ENCODE measurements around the gene GPR158. TPM values are rescaled to one million over a fixed set of nuclear protein-coding genes. Genes with fewer than 3 reads are reported as not detected.

Gene GPR158
- total and polyA plus RNA-seq, 9 of the 15 experiments (the other 6 are each of a cell fraction or from before 2014, with no cell fraction given): 4.0 to 7.6 (median 5.0) TPM

GRCh38 chr10:25388188-25388861 lies 213.5 kb downstream of the GPR158 start (continued):
- TF ChIP-seq TAF7 (tag; IDR thresholded peaks at IDR 0.05) (no peak), PHF8 (IDR thresholded peaks at IDR 0.05; ENCODE audit: borderline replicate concordance, low read length) (no peak), ZNF830 (CRISPR knock-in tag; IDR thresholded peaks at IDR 0.05) (no peak), LEF1 (IDR thresholded peaks at IDR 0.05) (no peak), ZNF184 (CRISPR knock-in tag; IDR thresholded peaks at IDR 0.05) (no peak)

- no peak overlapping the region for H3K4me3 ChIP-seq
- no peak overlapping the region for H3K27ac ChIP-seq (ENCODE audit: extremely low read depth, low read depth, low read length)
- POLR2A ChIA-PET: no interaction called here
- FAIRE-seq (no peak), ATAC-seq (no peak), DNase-seq (ENCODE audit: extremely low read depth in 1 of 4, low spot score in 3 of 4) (no peak)
- TF ChIP-seq FOXJ2 (tag; IDR thresholded peaks at IDR 0.05): no peak
- TF ChIP-seq, protein P1, sequence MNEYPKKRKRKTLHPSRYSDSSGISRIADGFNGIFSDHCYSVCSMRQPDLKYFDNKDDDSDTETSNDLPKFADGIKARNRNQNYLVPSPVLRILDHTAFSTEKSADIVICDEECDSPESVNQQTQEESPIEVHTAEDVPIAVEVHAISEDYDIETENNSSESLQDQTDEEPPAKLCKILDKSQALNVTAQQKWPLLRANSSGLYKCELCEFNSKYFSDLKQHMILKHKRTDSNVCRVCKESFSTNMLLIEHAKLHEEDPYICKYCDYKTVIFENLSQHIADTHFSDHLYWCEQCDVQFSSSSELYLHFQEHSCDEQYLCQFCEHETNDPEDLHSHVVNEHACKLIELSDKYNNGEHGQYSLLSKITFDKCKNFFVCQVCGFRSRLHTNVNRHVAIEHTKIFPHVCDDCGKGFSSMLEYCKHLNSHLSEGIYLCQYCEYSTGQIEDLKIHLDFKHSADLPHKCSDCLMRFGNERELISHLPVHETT (CRISPR knock-in tag; conservative IDR thresholded peaks at IDR 0.05 in 1 of 2, IDR thresholded peaks at IDR 0.05 in 1 of 2): no peak
- H2AFZ ChIP-seq (ENCODE audit: low read depth, low read length): no peak overlapping the region
- in situ Hi-C loops (cut with MboI): no loop called here
- H3K9me1 ChIP-seq (ENCODE audit: control insufficient read depth, insufficient read depth, low read length): no peaks in the 10 kb centered on the region
- no peaks in the 10 kb centered on the region for H3K4me1 ChIP-seq (replicated peaks in 1 of 2; ENCODE audit: control insufficient read depth in 2 of 2, insufficient read depth in 2 of 2, low read length in 2 of 2)
- no peaks in the 10 kb centered on the region for H4K20me1 ChIP-seq (replicated peaks; ENCODE audit: control insufficient read depth, insufficient read depth, low read length)
- no peak overlapping the region for H3K4me2 ChIP-seq (ENCODE audit: insufficient read depth, low read length)
- BruUV-seq (replicated peaks): no TSS peak
- CTCF ChIA-PET (ENCODE audit: low intra/inter-chr PET ratio): no interaction called here
- intact Hi-C loops (cut with micrococcal nuclease): no loop called here
- no peaks in the 10 kb centered on the region for H3K9me3 ChIP-seq (replicated peaks; ENCODE audit: control insufficient read depth, insufficient read depth, low read depth, low read length)
- H3K79me2 ChIP-seq (ENCODE audit: control insufficient read depth, insufficient read depth, low read length): no peaks in the 10 kb centered on the region
- H3K9ac ChIP-seq (ENCODE audit: insufficient read depth in 1 of 2, low read depth in 2 of 2, low read length in 2 of 2): no peak overlapping the region
- no peaks in the 10 kb centered on the region for H3K27me3 ChIP-seq (ENCODE audit: control insufficient read depth in 2 of 2, insufficient read depth in 2 of 2, low read length in 2 of 2)
- H3K36me3 ChIP-seq (ENCODE audit: control insufficient read depth, insufficient read depth, low read length): no peaks in the 10 kb centered on the region
Observed at GRCh38 chr10:25388862-25389206, 214.0 kb downstream of the GPR158 start.
